SK-N-MC (cell line): ENCODE measurements around the gene SLC35E3.

Experiments
- DNase-seq: peaks from one replicate; pipeline ENCODE4 v3.0.0-alpha.2; 2011; ENCODE audit warnings: low read depth, low spot score
- H3K27ac ChIP-seq: fragments of 200-600 bp; sonication (generic); 2 replicates; pipeline ENCODE4 v1.5.1; 2016; ENCODE audit warnings: mixed run types
- H3K36me3 ChIP-seq: fragments of 200-600 bp; sonication (generic); 2 replicates; pipeline ENCODE4 v1.6.1; 2017; ENCODE audit warnings: antibody characterized with exemption, low read length, mixed read lengths; ENCODE audit not compliant: insufficient read depth
- H3K4me3 ChIP-seq: fragments of 200-600 bp; sonication (generic); 2 replicates; pipeline ENCODE4 v1.5.1; 2016
- H3K9ac ChIP-seq: fragments of 200-600 bp; sonication (generic); 2 replicates; pipeline ENCODE4 v1.8.0; 2017; ENCODE audit warnings: mixed run types, mixed read lengths; ENCODE audit not compliant: insufficient read length
- H3K9me3 ChIP-seq: fragments of 200-600 bp; sonication (generic); 2 replicates; pipeline ENCODE4 v1.6.1; 2017; ENCODE audit warnings: low read depth, mild to moderate bottlenecking, antibody characterized with exemption, low read length, moderate library complexity, mixed read lengths
- EZH2 ChIP-seq: fragments of 200-600 bp; sonication (generic); IDR thresholded peaks from one replicate; pipeline ENCODE4 v1.6.1; 2017; ENCODE audit warnings: antibody characterized with exemption
- FOXP2 ChIP-seq: optimal IDR thresholded peaks from 2 replicates; pipeline ENCODE3; 2011; ENCODE audit warnings: mild to moderate bottlenecking, moderate library complexity; ENCODE audit not compliant: insufficient read depth; ENCODE audit errors: extremely low read length, control extremely low read depth
- POLR2AphosphoS5 ChIP-seq: IDR thresholded peaks from 2 replicates; pipeline ENCODE4 v1.6.1; 2012; ENCODE audit warnings: mild to moderate bottlenecking, low read depth, low read length, borderline replicate concordance

Gene SLC35E3

GRCh38 chr12:68776976-68777610, 31.1 kb downstream of the SLC35E3 start:
- DNase-seq = no peak
- H3K36me3 ChIP-seq = no peaks in the 10 kb centered on the region
- no peak overlapping the region for H3K9ac ChIP-seq
- no peak overlapping the region for H3K4me3 ChIP-seq
- no peak overlapping the region for H3K27ac ChIP-seq
- no peak for TF ChIP-seq FOXP2
- no peak for TF ChIP-seq EZH2
- no peak for TF ChIP-seq POLR2AphosphoS5
- H3K9me3 ChIP-seq = no peaks in the 10 kb centered on the region

GRCh38 chr12:68779280-68779679, 33.3 kb downstream of the SLC35E3 start:
- no peak overlapping the region for H3K27ac ChIP-seq
- no peak for TF ChIP-seq POLR2AphosphoS5
- no peak for TF ChIP-seq EZH2
- no peak for TF ChIP-seq FOXP2
- no peaks in the 10 kb centered on the region for H3K9me3 ChIP-seq
- DNase-seq = no peak
- no peaks in the 10 kb centered on the region for H3K36me3 ChIP-seq
- no peak overlapping the region for H3K4me3 ChIP-seq
- H3K9ac ChIP-seq = no peak overlapping the region

- H3K36me3 ChIP-seq = no peaks in the 10 kb centered on the region
- no peak for DNase-seq
- H3K9me3 ChIP-seq = no peaks in the 10 kb centered on the region
- H3K9ac ChIP-seq = no peak overlapping the region
- H3K4me3 ChIP-seq = no peak overlapping the region
- no peak overlapping the region for H3K27ac ChIP-seq
- TF ChIP-seq EZH2 (no peak), FOXP2 (no peak), POLR2AphosphoS5 (no peak)
Measured at GRCh38 chr12:68780731-68781130, 34.8 kb downstream of the SLC35E3 start.

DNA sequence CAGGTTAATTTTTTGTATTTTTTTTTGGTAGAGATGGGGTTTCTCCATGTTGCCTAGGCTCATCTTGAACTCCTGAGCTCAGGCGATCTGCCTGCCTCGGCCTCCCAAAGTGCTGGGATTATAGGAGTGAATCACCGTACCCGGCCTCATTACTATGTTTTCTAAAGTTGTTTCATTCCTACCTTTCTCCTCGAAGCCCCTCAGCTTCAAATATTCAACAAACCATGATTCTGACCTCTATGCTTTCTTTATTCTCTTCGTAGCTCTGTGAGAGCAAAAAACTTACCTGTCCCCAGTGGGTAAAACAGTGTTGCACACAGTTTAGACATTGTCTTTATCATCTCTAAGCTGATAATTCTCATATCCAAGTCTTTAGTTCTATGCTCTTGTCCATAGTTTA, 35.8 kb downstream of the SLC35E3 start:
- TF ChIP-seq FOXP2 (no peak), EZH2 (no peak), POLR2AphosphoS5 (no peak)
- Histone ChIP-seq H3K9me3 (no peaks in the 10 kb centered on the region), H3K36me3 (no peaks in the 10 kb centered on the region), H3K27ac (no peak overlapping the region), H3K4me3 (no peak overlapping the region), H3K9ac (no peak overlapping the region)
- no peak for DNase-seq

DNA sequence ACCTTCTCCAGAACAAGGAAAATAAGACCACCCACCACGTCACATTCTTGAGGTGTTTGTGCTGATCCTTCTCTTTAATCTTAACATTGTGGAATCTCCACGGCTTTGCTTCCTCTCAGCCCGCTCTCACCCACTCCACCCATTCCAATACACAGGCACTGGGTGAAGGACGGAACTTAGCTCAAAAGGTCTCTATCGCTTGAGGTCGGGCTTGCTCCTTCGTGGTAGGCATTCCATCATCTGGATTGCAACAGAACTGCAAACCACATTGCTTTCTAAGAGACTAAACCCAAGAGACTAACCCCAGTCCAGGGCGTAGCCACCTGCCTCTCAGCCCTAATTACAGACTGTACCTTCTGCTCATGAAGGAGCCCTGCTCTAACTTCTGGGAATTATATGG, 38.0 kb downstream of the SLC35E3 start:
- Histone ChIP-seq H3K9me3 (no peaks in the 10 kb centered on the region), H3K36me3 (no peaks in the 10 kb centered on the region), H3K9ac (no peak overlapping the region), H3K4me3 (no peak overlapping the region), H3K27ac (no peak overlapping the region)
- TF ChIP-seq FOXP2 (no peak), EZH2 (no peak), POLR2AphosphoS5 (no peak)
- DNase-seq = no peak

DNA sequence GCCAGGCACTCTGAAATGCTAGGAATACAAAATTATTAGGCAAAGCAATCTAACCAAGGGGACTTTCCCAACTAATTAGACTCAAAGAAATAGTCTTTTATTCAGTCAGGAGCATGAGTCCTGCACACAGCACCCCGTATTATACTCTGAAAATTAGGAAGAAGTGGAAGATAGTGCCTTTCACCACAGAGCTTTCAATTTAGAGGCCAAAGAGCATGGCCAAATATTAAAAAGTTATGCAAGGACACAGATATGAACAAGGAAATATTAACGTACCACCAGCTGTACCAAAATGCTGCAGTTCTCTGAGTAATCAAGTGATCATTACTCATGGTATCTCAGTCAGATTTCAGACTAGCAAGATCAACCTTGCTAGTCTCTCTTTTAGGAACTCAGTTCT, 39.4 kb downstream of the SLC35E3 start:
- no peak overlapping the region for H3K4me3 ChIP-seq
- H3K9me3 ChIP-seq = no peaks in the 10 kb centered on the region
- no peak for DNase-seq
- no peak overlapping the region for H3K27ac ChIP-seq
- H3K36me3 ChIP-seq = no peaks in the 10 kb centered on the region
- TF ChIP-seq POLR2AphosphoS5 (no peak), FOXP2 (no peak), EZH2 (no peak)
- no peak overlapping the region for H3K9ac ChIP-seq

DNA sequence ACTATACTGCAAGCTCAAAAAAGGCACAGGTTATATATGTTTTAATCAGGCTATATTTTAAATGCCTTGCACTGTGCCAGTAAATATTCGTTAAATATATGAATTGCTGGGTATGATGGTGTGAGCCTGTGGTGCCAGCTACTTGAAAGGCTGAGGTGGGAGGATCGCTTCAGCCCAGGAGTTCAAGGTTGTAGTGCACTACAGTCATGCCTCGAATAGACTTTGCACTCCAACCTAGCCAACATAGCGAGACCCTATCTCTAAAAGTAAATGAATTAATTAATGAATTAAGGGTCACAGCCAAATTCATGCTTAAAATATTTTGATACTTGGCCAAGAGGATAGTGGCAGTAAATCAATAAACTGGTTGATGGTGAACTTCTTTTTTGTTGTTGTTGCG, 39.8 kb downstream of the SLC35E3 start:
- TF ChIP-seq FOXP2 (no peak), EZH2 (no peak), POLR2AphosphoS5 (no peak)
- no peak overlapping the region for H3K9ac ChIP-seq
- H3K36me3 ChIP-seq = no peaks in the 10 kb centered on the region
- no peak for DNase-seq
- H3K4me3 ChIP-seq = no peak overlapping the region
- H3K27ac ChIP-seq = no peak overlapping the region
- H3K9me3 ChIP-seq = no peaks in the 10 kb centered on the region

GRCh38 chr12:68786929-68787328, 41.0 kb downstream of the SLC35E3 start:
- no peaks in the 10 kb centered on the region for H3K9me3 ChIP-seq
- no peaks in the 10 kb centered on the region for H3K36me3 ChIP-seq
- H3K27ac ChIP-seq = no peak overlapping the region
- no peak overlapping the region for H3K4me3 ChIP-seq
- no peak for DNase-seq
- H3K9ac ChIP-seq = no peak overlapping the region
- TF ChIP-seq POLR2AphosphoS5 = no peak
- TF ChIP-seq EZH2 = no peak
- TF ChIP-seq FOXP2 = no peak

DNA sequence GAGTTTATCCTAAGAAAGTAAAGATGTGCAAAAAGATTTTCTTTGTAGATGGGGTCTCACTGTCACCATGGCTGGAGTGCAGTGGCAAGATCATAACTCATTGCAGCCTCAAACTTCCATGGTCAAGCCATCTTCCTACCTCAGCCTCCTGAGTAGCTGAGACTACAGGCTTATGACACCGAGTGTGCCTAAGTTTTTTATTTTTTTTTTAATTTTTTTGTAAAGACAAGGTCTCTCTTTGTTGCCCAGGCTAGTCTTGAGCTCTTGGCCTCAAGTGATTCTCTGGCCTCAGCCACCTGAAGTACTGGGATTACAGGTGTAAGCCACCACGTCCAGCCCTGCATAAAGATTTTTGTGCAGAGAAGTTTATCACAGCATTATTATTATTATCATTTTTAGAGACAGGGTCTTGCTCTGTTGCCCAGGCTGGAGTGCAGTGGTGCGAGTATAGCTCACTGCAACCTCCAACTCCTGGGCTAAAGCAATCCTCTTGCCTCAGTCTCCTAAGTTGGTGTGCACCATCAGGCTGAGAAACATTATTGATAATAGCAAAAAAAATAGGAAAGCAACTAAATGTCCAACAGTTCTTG, 42.7 kb downstream of the SLC35E3 start:
- DNase-seq = no peak
- no peak for TF ChIP-seq FOXP2
- TF ChIP-seq EZH2 = no peak
- TF ChIP-seq POLR2AphosphoS5 = no peak
- no peak overlapping the region for H3K9ac ChIP-seq
- H3K36me3 ChIP-seq = no peaks in the 10 kb centered on the region
- no peak overlapping the region for H3K4me3 ChIP-seq
- no peaks in the 10 kb centered on the region for H3K9me3 ChIP-seq
- H3K27ac ChIP-seq = no peak overlapping the region
